GM18867 (cell line): ENCODE measurements around the gene MYH14.

Experiments used
- ATAC-seq: cut with Tn5 transposase; IDR thresholded peaks from one replicate; pipeline ENCODE4 v1.9.1; 2021; ENCODE audit warnings: mild to moderate bottlenecking, moderate library complexity; ENCODE audit not compliant: unreplicated experiment

Gene MYH14

DNA sequence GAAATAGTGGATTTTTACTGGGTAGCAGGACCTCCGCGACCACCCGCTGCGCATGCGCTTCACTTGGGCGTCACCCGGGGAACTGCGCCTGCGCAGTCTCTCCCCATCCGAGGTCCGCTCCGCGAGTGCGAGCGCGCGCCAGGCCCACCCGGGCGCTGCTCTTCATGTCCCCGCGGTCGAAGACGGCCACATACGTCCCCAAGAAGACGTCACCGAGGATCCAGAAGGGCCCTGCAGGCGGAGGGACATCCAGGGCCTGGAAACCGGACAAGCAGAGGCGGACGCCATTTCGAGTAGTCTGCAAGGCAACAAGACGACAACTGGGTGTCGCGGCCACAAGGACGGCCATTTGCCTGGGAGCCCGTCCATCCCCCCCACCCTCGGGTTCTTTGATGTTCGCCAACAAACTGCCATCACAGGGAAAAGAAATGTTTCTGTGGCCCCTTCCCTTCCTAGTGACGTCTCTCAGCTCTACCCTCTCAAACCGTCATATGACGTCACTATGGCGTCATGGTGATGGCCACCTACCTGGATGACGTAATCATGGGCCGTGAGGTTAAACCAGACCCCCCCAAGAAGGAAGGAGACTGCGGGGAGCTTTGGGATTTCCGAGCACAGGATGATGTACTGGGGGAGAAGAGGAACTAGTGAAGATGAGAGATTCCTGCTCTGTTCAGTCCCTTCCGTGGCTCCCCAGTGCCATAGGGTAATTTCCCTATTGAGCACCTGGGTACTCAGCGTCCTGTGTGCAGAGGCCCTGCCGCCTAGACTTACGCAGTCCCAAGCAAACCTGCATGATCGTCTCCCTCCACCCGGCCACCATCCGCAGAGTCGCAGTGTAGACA, 155.3 kb downstream of the MYH14 start:
- ATAC-seq = no peak

DNA sequence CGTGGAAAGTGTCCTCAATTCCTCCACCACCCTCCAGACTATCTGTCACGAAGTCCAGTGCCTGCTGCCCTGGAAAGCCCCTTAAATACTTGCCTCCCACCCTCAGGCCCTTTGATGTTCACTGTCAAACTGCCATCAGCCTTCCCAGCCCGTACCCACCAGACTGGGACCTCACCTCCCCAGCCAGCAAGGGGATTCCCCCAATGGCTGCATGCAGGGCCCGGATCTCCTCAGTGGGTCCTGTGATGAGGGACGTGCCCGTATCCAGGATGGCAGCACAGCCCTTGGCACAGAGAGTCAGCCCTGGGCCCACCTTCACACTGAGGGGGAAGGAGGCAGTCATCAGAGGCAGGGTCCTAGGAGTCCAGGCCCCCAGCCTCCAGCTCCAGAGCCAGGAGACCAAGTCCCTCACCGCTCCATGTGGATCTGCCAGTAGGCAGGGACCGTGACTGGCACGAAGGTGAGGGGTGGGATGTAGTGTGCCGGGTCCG, 156.0 kb downstream of the MYH14 start:
- no peak for ATAC-seq
